GM10248 (cell line): ENCODE measurements around the gene NR2F1.

ENCODE experiments used
- CTCF ChIA-PET: fragments of 300-600 bp; sonication (Branson Sonifier 250); formaldehyde crosslinking; extraction: SDS; loops from one replicate; lab custom pipeline; 2021; ENCODE audit warnings: antibody characterized with exemption; lab: Yijun Ruan, JAX
- POLR2A ChIA-PET: fragments of 350-650 bp; sonication (Branson Sonifier 250); formaldehyde crosslinking; extraction: SDS; loops from one replicate; lab custom pipeline; 2020; ENCODE audit warnings: antibody characterized with exemption; lab: Yijun Ruan, JAX
- DNase-seq: peaks from one replicate; pipeline ENCODE4 v3.0.0; 2012; ENCODE audit errors: extremely low spot score
- CTCF ChIP-seq: IDR thresholded peaks from 2 replicates; pipeline ENCODE4 v1.5.1; 2012; ENCODE audit warnings: mild to moderate bottlenecking, low read depth; ENCODE audit errors: extremely low read depth, missing control alignments, control extremely low read depth

Gene NR2F1

GRCh38 chr5:93587597-93588351 lies 4.8 kb downstream of the NR2F1 start:
- DNase-seq = no peak
- CTCF ChIA-PET = interaction anchor here (1.3 to 1.8 kb wide), 4 partner anchors 10 to 213 kb away, joined by 4 to 7 read pairs (median 6); no protein-coding TSS in a partner anchor

GRCh38 chr5:93588352-93589151 lies 5.5 kb downstream of the NR2F1 start:
- ChIA-PET POLR2A (no interaction called here), CTCF (interaction anchor here (1.3 to 1.8 kb wide), 2 partner anchors 12 to 19 kb away, joined by 6 read pairs; no protein-coding TSS in a partner anchor)
- no peak for DNase-seq
- TF ChIP-seq CTCF = no peak

More at GRCh38 chr5:93587597-93588351, 4.8 kb downstream of the NR2F1 start:
- POLR2A ChIA-PET = no interaction called here
- no peak for TF ChIP-seq CTCF

GRCh38 chr5:93589152-93589828 lies 6.3 kb downstream of the NR2F1 start:
- ChIA-PET CTCF (no interaction called here), POLR2A (no interaction called here)
- no peak for DNase-seq
- no peak for TF ChIP-seq CTCF

- ChIA-PET CTCF (interaction anchor here (1.2 kb wide), 1 partner anchor 18 kb away, joined by 5 read pairs; no protein-coding TSS in a partner anchor), POLR2A (no interaction called here)
- no peak for DNase-seq
- TF ChIP-seq CTCF = no peak
Observed at GRCh38 chr5:93589829-93590215, 6.8 kb downstream of the NR2F1 start.

- no peak for TF ChIP-seq CTCF
- CTCF ChIA-PET = interaction anchor here (1.2 kb wide), 1 partner anchor 17 kb away, joined by 5 read pairs; no protein-coding TSS in a partner anchor
- DNase-seq = no peak
- POLR2A ChIA-PET = no interaction called here
Observed at GRCh38 chr5:93590493-93590892, 7.5 kb downstream of the NR2F1 start.
